Mucosa of descending colon (tissue), 3 donors: Measurements from ENCODE around the gene ST6GAL1. TPM values are rescaled to one million over a fixed set of nuclear protein-coding genes. Genes with fewer than 3 reads are reported as not detected.

ENCODE experiments used
- ATAC-seq: fragments of 200-7000 bp; cut with Tn5 transposase; one replicate; pipeline ENCODE4 v1.9.1; 2020; ENCODE audit warnings: mild to moderate bottlenecking, moderate library complexity
- DNase-seq, 3 donors: peaks; one replicate each; pipeline ENCODE4 v3.0.0-alpha.2; 2020
- H3K36me3 ChIP-seq: fragments of 200-600 bp; one replicate; pipeline ENCODE4 v1.8.0; 2021; ENCODE audit warnings: low read depth, mild to moderate bottlenecking
- H3K4me1 ChIP-seq: fragments of 200-600 bp; one replicate; pipeline ENCODE4 v1.8.0; 2021; ENCODE audit warnings: low read depth, mild to moderate bottlenecking
- H3K4me3 ChIP-seq: fragments of 200-600 bp; one replicate; pipeline ENCODE4 v1.8.0; 2021; ENCODE audit warnings: mild to moderate bottlenecking
- H3K9me3 ChIP-seq: fragments of 200-600 bp; one replicate; pipeline ENCODE4 v1.8.0; 2021; ENCODE audit warnings: mild to moderate bottlenecking
- intact Hi-C, 2 donors: fragments of 100-400 bp; cut with DNase I in 1 of 2; cut with micrococcal nuclease in 1 of 2; formaldehyde crosslinking; loops; one replicate each; pipeline versions ENCODE4 v1.11.0 to v1.11.1; 2022; cut with DNase I, micrococcal nuclease
- total RNA-seq, 3 donors: library from RNA; stranded (reverse); fragmentation: NEBNext Ultra II Directional in 2 of 3; extraction: Animal tissue kit (Norgen Biotek cat#: 25700) in 2 of 3; gene quantifications; one replicate each; pipeline versions ENCODE4 v1.2.1 to v1.2.4, GENCODE V29; 2021 to 2023
- TF ChIP-seq, protein P1 (sequence below): fragments of 200-600 bp; IDR thresholded peaks from one replicate; pipeline ENCODE4 v1.8.0; 2022; ENCODE audit warnings: antibody characterized with exemption, mild to moderate bottlenecking
- donor health status: DM: no; HTN: no; CAD: no; lungs with moderate emphysema.
- donor health status: DM: no; HTN: no; CAD: no.
- donor health status: DM: no; HTN: yes; CAD: no.

ST6GAL1 gene
- total RNA-seq, 3 donors from 2014 or later = 23.5 to 58.9 (median 53.6) TPM

DNA sequence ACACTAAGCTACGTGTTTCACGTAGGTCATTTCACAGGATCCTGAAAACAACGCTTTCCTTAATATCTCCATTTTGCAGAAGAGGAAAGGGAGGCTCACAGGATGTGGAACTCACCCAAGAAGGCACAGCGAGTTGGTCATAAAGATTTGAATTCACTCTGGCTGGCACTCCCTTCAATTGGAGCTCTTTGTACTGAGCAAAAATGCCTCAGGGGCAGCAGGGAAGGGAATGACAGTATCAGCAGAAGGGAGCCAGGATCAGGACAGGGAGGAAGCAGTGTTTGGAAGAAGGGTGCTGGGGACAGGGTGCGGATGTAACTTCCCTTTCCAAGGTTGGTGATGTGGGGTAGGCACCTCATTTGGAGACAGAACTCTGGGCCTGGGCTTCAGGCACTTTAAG is 1.1 kb upstream of the ST6GAL1 start:
- H3K36me3 ChIP-seq = no peaks in the 10 kb centered on the region
- DNase-seq (no peak), ATAC-seq (no peak)
- intact Hi-C loops = no loop called here
- no peaks in the 10 kb centered on the region for H3K9me3 ChIP-seq
- no peak overlapping the region for H3K4me3 ChIP-seq
- TF ChIP-seq, protein P1, sequence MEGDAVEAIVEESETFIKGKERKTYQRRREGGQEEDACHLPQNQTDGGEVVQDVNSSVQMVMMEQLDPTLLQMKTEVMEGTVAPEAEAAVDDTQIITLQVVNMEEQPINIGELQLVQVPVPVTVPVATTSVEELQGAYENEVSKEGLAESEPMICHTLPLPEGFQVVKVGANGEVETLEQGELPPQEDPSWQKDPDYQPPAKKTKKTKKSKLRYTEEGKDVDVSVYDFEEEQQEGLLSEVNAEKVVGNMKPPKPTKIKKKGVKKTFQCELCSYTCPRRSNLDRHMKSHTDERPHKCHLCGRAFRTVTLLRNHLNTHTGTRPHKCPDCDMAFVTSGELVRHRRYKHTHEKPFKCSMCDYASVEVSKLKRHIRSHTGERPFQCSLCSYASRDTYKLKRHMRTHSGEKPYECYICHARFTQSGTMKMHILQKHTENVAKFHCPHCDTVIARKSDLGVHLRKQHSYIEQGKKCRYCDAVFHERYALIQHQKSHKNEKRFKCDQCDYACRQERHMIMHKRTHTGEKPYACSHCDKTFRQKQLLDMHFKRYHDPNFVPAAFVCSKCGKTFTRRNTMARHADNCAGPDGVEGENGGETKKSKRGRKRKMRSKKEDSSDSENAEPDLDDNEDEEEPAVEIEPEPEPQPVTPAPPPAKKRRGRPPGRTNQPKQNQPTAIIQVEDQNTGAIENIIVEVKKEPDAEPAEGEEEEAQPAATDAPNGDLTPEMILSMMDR = no peak
- H3K4me1 ChIP-seq = peaks cover 8% of the 10 kb centered on the region

DNA sequence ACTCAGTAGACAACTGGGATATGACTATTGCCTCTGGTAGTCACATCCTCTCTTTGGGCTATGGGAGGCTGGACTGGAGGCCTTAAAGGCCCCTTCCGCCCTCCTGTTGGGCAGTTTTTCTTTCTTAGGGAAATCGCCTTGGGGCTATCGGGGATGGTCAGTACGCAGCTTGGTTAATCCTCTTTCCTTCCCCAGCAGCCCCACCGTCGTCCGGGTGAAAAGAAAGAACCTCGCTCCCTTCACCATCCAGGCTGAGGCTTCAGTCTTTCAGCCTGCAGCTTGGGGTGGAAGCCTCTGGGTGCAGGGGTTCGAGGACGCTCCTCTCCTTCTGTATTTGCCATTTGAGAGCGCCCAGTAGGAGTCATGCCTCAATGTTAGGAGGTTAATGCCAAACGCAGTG is 641 bp upstream of the ST6GAL1 start:
- Histone ChIP-seq H3K4me1 (peaks cover 8% of the 10 kb centered on the region), H3K9me3 (no peaks in the 10 kb centered on the region), H3K36me3 (no peaks in the 10 kb centered on the region), H3K4me3 (no peak overlapping the region)
- TF ChIP-seq, protein P1 = no peak
- DNase-seq (no peak), ATAC-seq (no peak)
- intact Hi-C loops = no loop called here

DNA sequence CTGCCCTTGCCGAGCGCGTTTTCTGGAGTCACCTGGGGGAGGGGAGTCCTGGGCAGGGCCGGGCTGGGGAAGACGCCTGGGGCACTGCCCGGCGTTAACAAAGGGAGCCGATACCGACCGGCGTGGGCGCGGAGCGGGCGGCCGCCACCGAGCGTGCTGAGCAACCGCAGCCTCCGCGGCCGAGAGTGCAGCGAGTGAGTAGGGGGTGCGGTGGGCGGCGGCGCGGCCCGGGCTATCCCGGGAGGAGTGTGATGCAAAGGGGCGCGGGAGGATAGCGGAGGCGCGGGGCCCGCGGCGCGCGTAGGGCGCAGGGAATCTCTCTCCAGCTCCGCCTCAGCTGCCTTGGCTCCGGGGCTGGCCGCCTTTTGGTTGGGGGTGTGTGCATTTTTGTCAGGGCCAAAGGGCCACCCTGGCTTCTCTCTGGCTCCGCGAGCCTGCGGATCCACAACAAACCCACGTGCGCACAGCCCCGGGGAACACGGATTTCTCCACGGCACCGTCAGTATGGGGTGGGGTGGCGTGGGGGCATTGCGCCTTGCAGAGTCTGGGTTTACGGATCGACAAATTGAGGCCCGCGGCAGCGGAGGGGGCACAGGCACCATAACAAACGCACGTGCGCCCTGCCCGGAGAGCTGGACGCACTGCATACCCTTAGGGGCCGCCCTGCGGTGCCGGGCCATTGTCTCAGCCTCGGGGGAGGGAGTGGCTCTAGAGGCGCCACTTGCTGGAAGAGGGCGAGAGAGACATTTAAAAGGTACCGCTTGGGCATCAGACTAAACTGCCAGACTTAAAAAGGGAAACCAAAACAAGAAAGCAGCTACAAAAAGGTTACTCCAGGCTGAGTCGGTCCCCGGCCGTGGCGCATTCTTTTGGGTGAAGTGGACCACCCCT is 560 bp downstream of the ST6GAL1 start:
- intact Hi-C loops = no loop called here

DNA sequence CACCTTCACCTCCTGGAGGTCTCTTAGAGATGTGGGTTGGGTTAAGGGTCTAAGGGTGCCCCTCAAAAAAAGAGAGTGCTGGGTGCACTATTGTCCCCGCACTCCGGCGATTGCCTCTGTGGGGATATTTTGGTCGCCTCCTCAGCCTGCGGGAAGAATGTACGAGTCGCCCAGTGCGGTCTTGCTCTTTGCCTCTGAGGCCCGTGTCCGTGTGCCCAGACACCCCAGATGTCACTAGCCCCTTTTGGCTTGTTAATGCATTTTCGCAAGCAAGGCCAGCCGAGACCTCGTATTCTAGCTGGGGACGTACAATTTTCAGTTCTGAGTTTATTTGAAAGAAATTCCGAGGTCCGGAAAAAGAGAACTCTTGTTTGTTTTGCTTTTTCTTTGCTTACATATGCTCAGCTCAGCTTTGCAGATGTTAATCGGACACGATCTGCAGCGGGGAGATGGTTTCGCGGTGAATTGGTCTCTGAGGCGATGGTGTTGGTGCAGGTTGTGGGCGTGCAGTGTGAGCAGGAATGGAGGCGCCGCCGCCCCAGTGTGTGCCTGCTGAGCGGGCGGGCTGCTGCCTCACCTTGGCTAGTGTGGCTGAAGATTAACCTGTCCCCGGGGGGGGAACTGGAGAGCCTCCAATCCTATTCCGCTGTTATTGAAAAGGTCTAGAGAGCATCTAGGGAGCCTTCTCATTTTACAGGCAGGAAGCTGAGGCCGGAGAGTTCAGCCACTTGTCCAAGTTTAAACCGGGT is 1.4 kb downstream of the ST6GAL1 start:
- intact Hi-C loops = no loop called here
- peak; percentile 75 to 80 (median 77) for DNase-seq
- H3K4me1 ChIP-seq = peaks cover 8% of the 10 kb centered on the region
- no peak overlapping the region for H3K4me3 ChIP-seq
- H3K9me3 ChIP-seq = no peaks in the 10 kb centered on the region
- ATAC-seq = peak; percentile 66
- no peaks in the 10 kb centered on the region for H3K36me3 ChIP-seq
- TF ChIP-seq, protein P1 = no peak

More for the DNA sequence above, 560 bp downstream of the ST6GAL1 start:
- peaks cover 8% of the 10 kb centered on the region for H3K4me1 ChIP-seq
- peak; percentile 84 for ATAC-seq
- peak overlapping the region; percentile 38 for H3K4me3 ChIP-seq
- no peaks in the 10 kb centered on the region for H3K9me3 ChIP-seq
- H3K36me3 ChIP-seq = no peaks in the 10 kb centered on the region
- peak; percentile 70 to 86 (median 74) for DNase-seq
- TF ChIP-seq, protein P1 = no peak

DNA sequence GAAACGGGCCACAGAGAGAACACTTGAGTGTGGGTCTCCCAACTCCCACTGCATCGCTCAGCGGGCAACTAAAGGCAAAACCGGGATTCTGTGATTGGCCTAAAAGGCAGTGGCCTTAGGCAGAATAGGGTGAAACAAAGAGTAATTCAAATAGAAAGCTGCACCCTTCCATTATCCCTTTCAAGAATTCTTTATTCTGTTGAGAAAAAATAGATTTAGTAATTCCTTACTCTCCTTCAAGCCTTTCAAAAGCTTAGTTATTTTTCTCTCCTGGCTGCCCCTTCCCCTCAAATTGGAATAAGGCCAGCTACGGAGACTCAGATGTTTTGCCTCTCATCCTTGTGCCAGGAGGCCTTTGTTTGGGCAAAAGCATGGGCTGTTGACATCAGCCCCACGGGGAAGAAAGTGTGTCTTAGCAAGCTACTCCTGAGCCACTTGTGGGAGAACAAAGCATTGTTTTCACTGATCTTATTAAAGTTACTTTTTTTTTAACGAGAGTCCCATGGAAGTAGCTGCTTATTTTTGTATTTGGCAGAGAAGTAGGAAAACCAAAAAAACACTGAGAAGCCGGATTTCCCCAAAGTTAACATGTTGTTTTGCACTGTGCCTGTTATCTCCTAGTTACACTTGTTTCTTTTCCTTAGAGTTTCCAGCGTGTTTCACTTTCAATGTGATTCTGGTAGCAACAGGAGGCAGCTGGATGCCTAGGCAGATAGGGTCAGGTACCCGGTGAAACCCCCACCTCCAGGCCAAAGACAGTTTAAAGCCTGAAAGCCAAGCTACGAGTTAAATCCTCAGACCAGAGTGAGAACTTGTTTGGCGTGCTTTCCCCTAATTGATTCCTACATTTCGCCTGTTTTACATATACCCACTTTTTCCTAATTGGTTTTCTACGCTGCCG is 2.2 kb downstream of the ST6GAL1 start:
- DNase-seq (no peak), ATAC-seq (no peak)
- Histone ChIP-seq H3K4me3 (no peak overlapping the region), H3K36me3 (no peaks in the 10 kb centered on the region), H3K4me1 (peaks cover 8% of the 10 kb centered on the region), H3K9me3 (no peaks in the 10 kb centered on the region)
- TF ChIP-seq, protein P1 = no peak
- intact Hi-C loops = no loop called here
